Activated CD4-positive, alpha-beta memory T cell treated with anti-CD3 and anti-CD28 coated beads for 36 hours (primary cell): ENCODE measurements around the gene LSM14A. TPM values are rescaled to one million over a fixed set of nuclear protein-coding genes. Genes with fewer than 3 reads are reported as not detected.

Experiments
- CTCF ChIA-PET: fragments of 350-600 bp; sonication (Branson Sonifier 250); formaldehyde crosslinking; loops from one replicate; lab custom pipeline; 2021; ENCODE audit warnings: antibody characterized with exemption, inconsistent platforms; lab: Charles Lee
- POLR2A ChIA-PET: fragments of 350-600 bp; sonication (Branson Sonifier 250); formaldehyde crosslinking; loops from one replicate; lab custom pipeline; 2021; ENCODE audit warnings: antibody characterized with exemption; lab: Charles Lee
- DNase-seq: peaks from one replicate; pipeline ENCODE4 v3.0.0-alpha.2; 2020
- H3K27ac Mint-ChIP-seq: one replicate; pipeline ENCODE4 v1.8.0; 2021; ENCODE audit warnings: mixed read lengths
- H3K27me3 Mint-ChIP-seq: one replicate; pipeline ENCODE4 v1.8.0; 2021; ENCODE audit warnings: mixed read lengths
- H3K36me3 Mint-ChIP-seq: one replicate; pipeline ENCODE4 v1.8.0; 2021; ENCODE audit warnings: mixed read lengths
- H3K4me1 Mint-ChIP-seq: one replicate; pipeline ENCODE4 v1.8.0; 2021; ENCODE audit warnings: low read depth, mixed read lengths
- H3K4me3 Mint-ChIP-seq: one replicate; pipeline ENCODE4 v1.8.0; 2021; ENCODE audit warnings: mild to moderate bottlenecking, mixed read lengths
- H3K9me3 Mint-ChIP-seq: one replicate; pipeline ENCODE4 v1.8.0; 2021; ENCODE audit warnings: mixed read lengths
- intact Hi-C: fragments of 100-400 bp; cut with micrococcal nuclease; formaldehyde crosslinking; loops from one replicate; pipeline ENCODE4 v1.15.1; 2023
- total RNA-seq, 2 experiments: library from RNA; stranded (reverse); gene quantifications; one replicate each; pipeline ENCODE4 v1.2.3, GENCODE V29; 2021

The LSM14A gene
- total RNA-seq, 2 experiments from 2014 or later: 90.0 to 106 TPM

- Mint-ChIP-seq H3K36me3 (peaks cover 15% of the 10 kb centered on the region), H3K9me3 (no peaks in the 10 kb centered on the region), H3K27me3 (no peaks in the 10 kb centered on the region), H3K4me3 (no peak overlapping the region), H3K4me1 (peaks cover 83% of the 10 kb centered on the region), H3K27ac (peak overlapping the region; percentile 44)
- intact Hi-C loops: no loop called here
- DNase-seq: no peak
- POLR2A ChIA-PET: interaction anchor here (1.5 kb wide), 1 partner anchor 9 kb away, joined by 3 read pairs; no protein-coding TSS in a partner anchor
- CTCF ChIA-PET: no interaction called here
These were observed 8.4 kb downstream of the LSM14A start for GRCh38 chr19:34180709-34181108.

GRCh38 chr19:34181111-34181864, 9.0 kb downstream of the LSM14A start:
- intact Hi-C loops: no loop called here
- no peak overlapping the region for H3K4me3 Mint-ChIP-seq
- ChIA-PET POLR2A (interaction anchor here (1.8 kb wide), 1 partner anchor 10 kb away, joined by 5 read pairs; no protein-coding TSS in a partner anchor), CTCF (no interaction called here)
- H3K27me3 Mint-ChIP-seq: no peaks in the 10 kb centered on the region
- peak overlapping the region; percentile 44 for H3K27ac Mint-ChIP-seq
- peaks cover 83% of the 10 kb centered on the region for H3K4me1 Mint-ChIP-seq
- DNase-seq: no peak
- peaks cover 15% of the 10 kb centered on the region for H3K36me3 Mint-ChIP-seq
- no peaks in the 10 kb centered on the region for H3K9me3 Mint-ChIP-seq

GRCh38 chr19:34182125-34182524, 9.8 kb downstream of the LSM14A start:
- no peak overlapping the region for H3K27ac Mint-ChIP-seq
- H3K4me3 Mint-ChIP-seq: no peak overlapping the region
- no peaks in the 10 kb centered on the region for H3K27me3 Mint-ChIP-seq
- no peaks in the 10 kb centered on the region for H3K9me3 Mint-ChIP-seq
- ChIA-PET CTCF (interaction anchor here (1.0 kb wide), 1 partner anchor 27 kb away, joined by 3 read pairs; no protein-coding TSS in a partner anchor), POLR2A (interaction anchor here (1.8 kb wide), 1 partner anchor 11 kb away, joined by 5 read pairs; no protein-coding TSS in a partner anchor)
- peaks cover 16% of the 10 kb centered on the region for H3K36me3 Mint-ChIP-seq
- H3K4me1 Mint-ChIP-seq: peaks cover 80% of the 10 kb centered on the region
- DNase-seq: no peak
- intact Hi-C loops: no loop called here

- ChIA-PET POLR2A (no interaction called here), CTCF (interaction anchor here (0.8 to 1.3 kb wide), 2 partner anchors 9 to 64 kb away, joined by 3 read pairs; no protein-coding TSS in a partner anchor)
- no peak overlapping the region for H3K4me3 Mint-ChIP-seq
- no peak for DNase-seq
- intact Hi-C loops: no loop called here
- H3K4me1 Mint-ChIP-seq: peaks cover 78% of the 10 kb centered on the region
- no peaks in the 10 kb centered on the region for H3K9me3 Mint-ChIP-seq
- no peaks in the 10 kb centered on the region for H3K27me3 Mint-ChIP-seq
- H3K27ac Mint-ChIP-seq: peak overlapping the region; percentile 9
- peaks cover 16% of the 10 kb centered on the region for H3K36me3 Mint-ChIP-seq
These were observed 12.7 kb downstream of the LSM14A start for GRCh38 chr19:34184880-34185491.

GRCh38 chr19:34186205-34186604, 13.9 kb downstream of the LSM14A start:
- Mint-ChIP-seq H3K27me3 (no peaks in the 10 kb centered on the region), H3K4me1 (peaks cover 78% of the 10 kb centered on the region), H3K27ac (no peak overlapping the region), H3K36me3 (peaks cover 8% of the 10 kb centered on the region), H3K9me3 (no peaks in the 10 kb centered on the region), H3K4me3 (no peak overlapping the region)
- no peak for DNase-seq
- ChIA-PET CTCF (interaction anchor here (1.3 kb wide), 1 partner anchor 8 kb away, joined by 3 read pairs; no protein-coding TSS in a partner anchor), POLR2A (interaction anchor here (1.1 kb wide), 1 partner anchor 123 kb away, joined by 3 read pairs; no protein-coding TSS in a partner anchor)
- intact Hi-C loops: no loop called here

- CTCF ChIA-PET: no interaction called here
- Mint-ChIP-seq H3K27ac (no peak overlapping the region), H3K4me3 (no peak overlapping the region), H3K27me3 (no peaks in the 10 kb centered on the region), H3K4me1 (peaks cover 78% of the 10 kb centered on the region), H3K36me3 (peaks cover 8% of the 10 kb centered on the region), H3K9me3 (no peaks in the 10 kb centered on the region)
- POLR2A ChIA-PET: no interaction called here
- no peak for DNase-seq
- intact Hi-C loops: no loop called here
These were observed 14.7 kb downstream of the LSM14A start for GRCh38 chr19:34187011-34187410.

GRCh38 chr19:34188408-34188807, 16.1 kb downstream of the LSM14A start:
- POLR2A ChIA-PET: no interaction called here
- intact Hi-C loops: no loop called here

GRCh38 chr19:34189199-34189916, 17.1 kb downstream of the LSM14A start:
- Mint-ChIP-seq H3K27ac (no peak overlapping the region), H3K36me3 (peaks cover 3% of the 10 kb centered on the region), H3K9me3 (no peaks in the 10 kb centered on the region), H3K4me1 (peaks cover 69% of the 10 kb centered on the region), H3K4me3 (no peak overlapping the region), H3K27me3 (no peaks in the 10 kb centered on the region)
- CTCF ChIA-PET: interaction anchor here (1.1 kb wide), 2 partner anchors 31 to 238 kb away, joined by 3 read pairs; no protein-coding TSS in a partner anchor
- POLR2A ChIA-PET: no interaction called here
- DNase-seq: no peak
- intact Hi-C loops: no loop called here

More at GRCh38 chr19:34188408-34188807, 16.1 kb downstream of the LSM14A start:
- H3K9me3 Mint-ChIP-seq: no peaks in the 10 kb centered on the region
- no peaks in the 10 kb centered on the region for H3K27me3 Mint-ChIP-seq
- peaks cover 71% of the 10 kb centered on the region for H3K4me1 Mint-ChIP-seq
- CTCF ChIA-PET: interaction anchor here (1.1 kb wide), 1 partner anchor 239 kb away, joined by 3 read pairs; no protein-coding TSS in a partner anchor
- H3K4me3 Mint-ChIP-seq: no peak overlapping the region
- H3K36me3 Mint-ChIP-seq: peaks cover 3% of the 10 kb centered on the region
- no peak overlapping the region for H3K27ac Mint-ChIP-seq
- DNase-seq: no peak

GRCh38 chr19:34189917-34190425, 17.7 kb downstream of the LSM14A start:
- H3K4me3 Mint-ChIP-seq: no peak overlapping the region
- H3K36me3 Mint-ChIP-seq: peaks cover 3% of the 10 kb centered on the region
- POLR2A ChIA-PET: no interaction called here
- H3K4me1 Mint-ChIP-seq: peaks cover 65% of the 10 kb centered on the region
- intact Hi-C loops: no loop called here
- CTCF ChIA-PET: interaction anchor here (1.1 kb wide), 1 partner anchor 30 kb away, joined by 3 read pairs; no protein-coding TSS in a partner anchor
- DNase-seq: no peak
- H3K27ac Mint-ChIP-seq: no peak overlapping the region
- H3K9me3 Mint-ChIP-seq: no peaks in the 10 kb centered on the region
- H3K27me3 Mint-ChIP-seq: no peaks in the 10 kb centered on the region

GRCh38 chr19:34191355-34191962, 19.2 kb downstream of the LSM14A start:
- Mint-ChIP-seq H3K4me3 (no peak overlapping the region), H3K9me3 (no peaks in the 10 kb centered on the region), H3K27ac (peak overlapping the region; percentile 13), H3K27me3 (no peaks in the 10 kb centered on the region), H3K4me1 (peaks cover 50% of the 10 kb centered on the region), H3K36me3 (peaks cover 3% of the 10 kb centered on the region)
- ChIA-PET POLR2A (no interaction called here), CTCF (interaction anchor here (1.8 kb wide), 1 partner anchor 18 kb away, joined by 3 read pairs; no protein-coding TSS in a partner anchor)
- intact Hi-C loops: no loop called here
- DNase-seq: no peak

GRCh38 chr19:34193439-34193838, 21.1 kb downstream of the LSM14A start:
- Mint-ChIP-seq H3K4me3 (no peak overlapping the region), H3K27ac (no peak overlapping the region), H3K9me3 (no peaks in the 10 kb centered on the region), H3K27me3 (no peaks in the 10 kb centered on the region), H3K4me1 (peaks cover 38% of the 10 kb centered on the region), H3K36me3 (peaks cover 5% of the 10 kb centered on the region)
- DNase-seq: no peak
- intact Hi-C loops: no loop called here
- ChIA-PET CTCF (interaction anchor here (1.5 kb wide), 1 partner anchor 153 kb away, joined by 3 read pairs; no protein-coding TSS in a partner anchor), POLR2A (no interaction called here)
